Measurements from ENCODE around the gene POLG.

POLG gene

GRCh38 chr15:89334510-89335297 is at the start of gene POLG:
Gene POLG, minus strand, starts transcription at chr15:89334824. Its CDS starts 1,070 bp downstream, at chr15:89333754.
- peak; percentile 97 for DNase-seq (ENCODE audit: low spot score)

DNA sequence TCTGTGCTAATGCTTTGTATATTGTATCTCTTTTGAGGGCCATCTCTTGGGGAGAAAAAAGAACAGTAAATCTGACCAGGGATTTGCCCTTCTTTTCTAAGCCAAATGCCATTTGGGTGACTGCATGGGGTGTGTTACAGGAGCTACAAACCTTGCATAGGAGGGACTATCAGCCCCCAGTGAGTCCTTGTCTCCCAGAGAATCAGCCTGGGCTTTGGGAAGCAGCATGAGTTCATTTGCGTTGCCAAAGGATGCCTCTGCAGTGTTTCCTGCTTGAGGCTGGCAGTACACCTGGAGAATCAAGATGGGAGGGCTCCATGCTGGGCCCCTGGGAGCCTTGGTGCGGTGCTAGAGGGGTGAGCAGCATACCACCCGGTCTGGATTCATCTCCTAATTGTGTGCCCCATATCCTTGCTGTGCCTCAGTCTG is 49.6 kb upstream of the POLG start:
- DNase-seq (ENCODE audit: low spot score) = no peak

DNA sequence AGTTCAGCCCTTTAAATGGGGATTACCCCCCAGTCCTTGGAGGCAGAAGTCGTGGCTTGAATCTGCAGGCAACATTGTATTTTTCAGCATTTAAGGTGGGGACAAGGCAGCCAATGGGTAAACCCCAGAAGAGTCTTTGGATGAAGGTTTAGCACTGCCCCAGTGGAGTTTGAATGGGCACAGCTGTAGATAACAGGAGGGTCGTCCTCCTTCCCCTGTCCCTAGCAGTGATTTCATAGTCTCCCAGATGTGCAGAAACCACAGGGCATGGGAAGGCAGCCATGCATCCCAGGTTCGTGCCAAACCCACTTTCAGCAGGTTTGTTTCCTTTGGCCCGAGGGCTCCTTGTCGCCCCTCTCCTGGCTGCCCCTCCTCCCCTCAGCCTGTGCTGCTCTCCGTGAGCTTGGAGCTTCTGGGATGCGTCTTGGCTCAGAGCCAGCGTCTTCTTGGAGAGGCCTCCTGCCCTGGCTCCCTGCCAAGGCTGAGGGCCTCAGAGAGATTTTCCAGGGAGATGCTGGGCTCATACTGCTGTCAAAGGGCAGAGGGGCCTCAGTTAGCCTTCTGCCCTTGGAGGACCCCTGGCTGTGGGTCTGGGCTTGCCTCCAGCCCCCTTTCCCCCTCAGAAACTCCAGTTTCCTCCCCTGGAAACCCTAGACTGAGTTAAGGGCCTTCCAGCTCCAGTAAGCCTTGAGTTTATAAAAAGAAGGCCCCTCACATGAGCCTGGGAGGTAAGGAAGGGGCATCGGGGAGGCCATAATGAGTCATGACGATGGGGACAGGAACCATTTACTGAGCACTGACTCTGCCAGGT is 48.9 kb upstream of the POLG start:
- peak; percentile 10 for DNase-seq (ENCODE audit: low spot score)

- DNase-seq (ENCODE audit: low spot score) = no peak
Observed at GRCh38 chr15:89381888-89382686, 47.5 kb upstream of the POLG start.

DNA sequence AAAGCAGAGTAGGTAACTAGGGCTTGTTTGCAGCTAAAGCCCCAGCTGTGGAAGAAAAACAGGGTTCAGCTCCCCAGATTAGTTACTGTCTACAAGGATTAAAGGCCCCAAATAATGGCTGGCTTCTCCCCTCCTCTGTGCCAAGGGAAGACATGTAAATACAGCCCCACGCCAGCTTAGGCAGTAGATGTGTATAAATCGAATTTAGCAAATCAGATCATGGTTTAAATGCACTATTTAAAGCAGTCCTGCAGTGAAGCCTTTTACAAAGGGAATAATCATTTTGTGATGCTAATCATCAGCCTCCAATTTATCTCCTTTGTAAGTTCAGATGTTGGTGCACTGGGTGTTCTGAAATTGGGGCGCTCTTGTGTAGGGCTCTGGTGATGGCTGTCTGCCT is 46.7 kb upstream of the POLG start:
- no peak for DNase-seq (ENCODE audit: low spot score)

DNA sequence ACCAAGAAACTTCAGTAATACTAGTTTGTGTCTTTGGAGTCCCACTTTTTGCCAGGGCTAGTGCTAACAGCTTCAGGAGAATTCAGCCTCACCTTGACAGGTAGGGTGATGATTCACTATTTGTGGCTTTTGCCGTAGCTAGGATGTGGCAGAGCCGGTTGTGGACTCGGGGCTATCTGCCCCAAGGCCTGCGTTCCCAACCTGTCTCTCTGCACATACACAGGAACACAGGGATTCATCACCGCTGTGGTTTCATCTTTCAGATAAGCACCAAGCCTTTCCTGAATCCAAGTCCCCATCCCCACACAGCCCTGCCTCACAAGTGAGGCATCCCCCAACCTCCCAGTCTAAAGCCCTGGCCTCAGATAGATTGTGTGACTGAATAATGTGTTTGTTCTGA is 45.2 kb upstream of the POLG start:
- no peak for DNase-seq (ENCODE audit: low spot score)

GRCh38 chr15:89379251-89379695 is 44.6 kb upstream of the POLG start:
- DNase-seq (ENCODE audit: low spot score) = no peak

DNA sequence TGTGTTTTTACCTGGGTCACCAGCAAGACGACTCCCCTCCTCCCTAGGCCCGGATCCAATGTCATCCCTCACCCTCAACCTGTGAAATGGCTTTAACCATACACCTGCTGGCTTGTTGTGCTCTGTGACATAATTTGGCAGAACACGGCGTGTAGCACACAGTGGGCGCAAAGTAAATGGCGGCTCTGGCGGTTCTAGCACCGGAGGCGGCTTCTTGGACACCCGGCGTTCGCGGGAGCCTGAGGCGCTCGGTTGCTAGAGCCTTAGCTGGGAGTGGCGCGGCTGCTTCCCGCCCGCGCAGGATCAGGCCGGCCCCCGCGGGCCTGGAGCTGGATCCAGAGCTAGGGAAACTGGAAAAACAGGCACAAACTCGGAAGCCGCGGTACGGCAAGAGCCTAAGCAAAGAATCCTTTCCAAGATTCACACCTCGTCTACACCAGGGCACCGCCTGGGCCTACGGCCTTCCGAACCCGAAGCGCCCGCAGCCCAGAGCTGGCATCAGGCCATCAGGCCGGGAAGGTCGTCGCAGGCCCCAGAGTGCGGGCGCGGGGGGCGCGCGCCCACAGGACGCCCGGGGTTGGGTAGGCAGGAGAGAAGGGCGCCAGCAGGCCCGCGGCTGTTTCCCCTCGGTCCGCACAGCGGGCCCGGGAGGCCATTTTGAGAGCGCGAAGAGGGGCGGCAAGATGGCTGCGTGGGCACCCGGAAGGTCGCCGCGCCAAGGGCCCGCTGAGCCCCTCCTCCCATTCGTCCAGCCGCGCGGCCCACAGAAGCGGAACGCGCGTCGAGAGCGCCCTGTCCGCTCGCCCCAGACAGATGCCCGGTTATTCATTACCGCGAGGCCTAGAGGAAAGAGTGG is 43.9 kb upstream of the POLG start:
- DNase-seq (ENCODE audit: low spot score) = no peak

GRCh38 chr15:89377842-89378295 is 43.2 kb upstream of the POLG start:
- no peak for DNase-seq (ENCODE audit: low spot score)

DNA sequence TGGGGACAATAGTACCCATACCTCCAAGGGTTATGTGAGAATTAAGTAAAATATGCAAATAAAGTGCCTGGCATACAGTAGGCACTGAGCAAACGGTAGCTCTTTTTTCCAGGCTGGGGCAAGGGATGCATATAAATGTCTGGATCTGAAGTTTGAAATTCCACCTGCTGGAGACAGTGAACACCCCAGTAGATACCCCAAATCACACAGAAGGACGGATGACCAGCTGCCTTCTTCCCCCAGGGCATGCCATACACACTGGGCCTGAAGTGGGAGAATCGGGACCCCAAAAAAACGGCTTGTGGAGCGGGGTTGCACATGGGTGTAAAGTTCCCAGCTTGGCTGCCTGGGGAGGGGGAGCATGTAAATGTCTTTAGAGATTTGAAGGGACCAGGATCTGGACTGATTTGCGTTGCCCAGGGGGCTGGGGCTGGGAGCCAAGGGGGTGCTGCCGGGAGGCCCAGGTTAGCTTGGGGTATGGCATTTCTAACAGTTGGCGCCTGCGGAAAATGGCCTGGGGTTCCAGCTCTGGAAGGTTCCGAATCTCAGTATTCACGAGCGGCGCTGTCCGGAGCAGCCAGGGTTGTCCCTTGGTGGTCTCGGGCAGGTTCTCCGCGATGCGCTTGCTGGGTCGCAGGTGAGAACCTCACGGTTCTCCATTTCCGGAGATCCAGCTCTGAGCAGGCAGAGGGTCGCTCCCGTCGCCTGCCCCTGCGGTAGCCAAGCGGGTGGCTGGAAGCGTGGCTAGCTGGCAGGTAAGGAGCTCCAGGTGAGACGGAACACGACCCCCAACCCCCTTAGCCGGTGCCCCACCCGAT is 42.6 kb upstream of the POLG start:
- DNase-seq (ENCODE audit: low spot score) = no peak

DNA sequence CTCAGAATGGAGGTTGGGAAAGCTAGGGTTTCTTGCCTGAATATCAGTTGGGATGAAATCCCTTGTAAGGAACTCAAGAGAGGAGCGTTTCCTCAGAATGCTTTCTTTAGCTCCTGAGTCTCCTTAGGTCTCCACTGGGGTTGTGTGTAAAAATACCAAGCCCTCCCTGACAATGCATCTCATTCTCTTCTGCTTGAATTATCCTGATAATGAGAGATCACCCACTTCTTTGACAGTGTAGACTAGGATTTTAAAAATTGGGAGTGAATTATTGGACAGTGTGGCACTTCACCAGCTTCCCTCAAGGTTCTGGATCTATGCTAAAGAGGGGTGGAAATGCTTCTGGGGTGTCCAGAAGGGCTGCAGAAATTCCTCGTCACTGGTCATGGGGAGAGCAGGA is 41.8 kb upstream of the POLG start:
- DNase-seq (ENCODE audit: low spot score) = no peak

- no peak for DNase-seq (ENCODE audit: low spot score)
Observed at GRCh38 chr15:89375093-89376005, 40.7 kb upstream of the POLG start.

- no peak for DNase-seq (ENCODE audit: low spot score)
Observed at GRCh38 chr15:89374086-89374981, 39.7 kb upstream of the POLG start.

GRCh38 chr15:89372069-89372935 is 37.7 kb upstream of the POLG start:
- DNase-seq (ENCODE audit: low spot score) = no peak

DNA sequence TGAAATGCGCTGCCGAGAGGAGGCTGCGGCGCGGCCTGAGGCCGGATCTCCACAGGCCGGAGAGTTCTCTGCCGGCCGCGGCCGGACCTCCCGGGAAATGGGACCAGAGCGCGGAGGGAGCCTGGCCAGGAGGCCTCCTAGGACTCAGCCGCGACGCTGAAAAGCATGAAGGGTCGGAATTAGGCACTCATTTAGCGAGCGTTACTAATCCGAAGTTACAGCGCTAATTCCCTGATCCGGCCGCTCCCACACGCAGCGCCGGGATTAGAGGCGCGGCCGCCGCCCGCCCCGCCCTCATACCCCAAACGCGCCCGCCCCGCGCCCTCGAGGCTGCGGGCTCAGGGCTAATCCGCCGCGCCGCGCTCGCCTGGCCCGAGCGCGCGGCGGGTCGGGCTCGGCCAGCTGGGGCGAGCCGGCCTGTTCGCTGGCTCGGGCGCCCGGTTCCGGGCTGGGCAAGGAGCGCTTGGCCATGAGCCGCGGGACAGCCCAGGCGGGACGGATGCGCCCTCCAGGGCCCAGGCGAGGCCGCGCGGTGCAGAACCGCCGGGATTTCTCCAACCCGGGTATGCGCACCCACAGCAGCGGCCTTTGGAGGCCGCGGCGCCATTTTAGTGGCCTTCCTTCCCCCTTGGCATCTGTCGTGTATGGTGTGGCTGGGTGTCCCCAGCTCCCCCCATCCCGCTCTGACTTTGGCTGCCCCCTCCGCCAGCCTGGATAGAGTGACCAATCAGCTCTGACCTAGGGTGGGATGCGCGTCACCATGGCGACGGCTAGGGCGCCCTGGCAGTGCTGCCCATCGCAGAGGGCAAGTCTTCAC is 36.8 kb upstream of the POLG start:
- no peak for DNase-seq (ENCODE audit: low spot score)

- no peak for DNase-seq (ENCODE audit: low spot score)
Observed at GRCh38 chr15:89370978-89371227, 36.3 kb upstream of the POLG start.

All from hematopoietic multipotent progenitor cell treated with erythropoietin and hydrocortisone succinate and interleukin-3 and kit ligand, for 15 days (in vitro differentiated cells).